Fibroblast of the aortic adventitia (primary cell): ENCODE data around the gene FER. TPM values are rescaled to one million over a fixed set of nuclear protein-coding genes. Genes with fewer than 3 reads are reported as not detected.

Experiments
- DNase-seq: peaks from one replicate; pipeline ENCODE4 v3.0.0-alpha.2; 2010; ENCODE audit warnings: low read depth
- H3K4me3 ChIP-seq: 2 replicates; pipeline ENCODE4 v1.5.1; 2011; ENCODE audit warnings: low read depth, mild to moderate bottlenecking, control low read depth, low read length, moderate library complexity
- CTCF ChIP-seq: IDR thresholded peaks from 2 replicates; pipeline ENCODE4 v1.5.1; 2011; ENCODE audit warnings: mild to moderate bottlenecking, low read length, control low read depth, inconsistent platforms; ENCODE audit not compliant: insufficient read depth
- total RNA-seq: library from RNA; depleted of rRNA; stranded (reverse); fragments of >200 nt; gene quantifications from 2 replicates; pipeline ENCODE4 v1.2.3, GENCODE V29; 2012; ENCODE audit warnings: low replicate concordance

Gene FER
- total RNA-seq, 1 donor = 41.5 TPM

- no peak overlapping the region for H3K4me3 ChIP-seq
- no peak for DNase-seq
- TF ChIP-seq CTCF = no peak
Observed at GRCh38 chr5:109083937-109084336, 336.2 kb downstream of the FER start.

GRCh38 chr5:109089191-109089590 is 341.5 kb downstream of the FER start:
- DNase-seq = no peak

GRCh38 chr5:109099081-109099480 is 351.4 kb downstream of the FER start:
- DNase-seq = peak; percentile 4
- H3K4me3 ChIP-seq = no peak overlapping the region
- no peak for TF ChIP-seq CTCF

More at GRCh38 chr5:109089191-109089590, 341.5 kb downstream of the FER start:
- no peak for TF ChIP-seq CTCF
- H3K4me3 ChIP-seq = no peak overlapping the region

GRCh38 chr5:109100971-109101370 is 353.3 kb downstream of the FER start:
- DNase-seq = no peak
- no peak for TF ChIP-seq CTCF
- no peak overlapping the region for H3K4me3 ChIP-seq

GRCh38 chr5:109102096-109102690 is 354.5 kb downstream of the FER start:
- no peak overlapping the region for H3K4me3 ChIP-seq
- peak; percentile 31 for DNase-seq
- TF ChIP-seq CTCF = no peak

- H3K4me3 ChIP-seq = peak overlapping the region; percentile 3
- DNase-seq = peak; percentile 97
- no peak for TF ChIP-seq CTCF
Observed at GRCh38 chr5:109105631-109106267, 358.1 kb downstream of the FER start.
